HG03064 (cell line): ENCODE data around the gene PIPOX.

Experiments used
- ATAC-seq: cut with Tn5 transposase; IDR thresholded peaks from one replicate; pipeline ENCODE4 v1.9.1; 2021; ENCODE audit warnings: low read depth; ENCODE audit not compliant: unreplicated experiment

PIPOX gene

DNA sequence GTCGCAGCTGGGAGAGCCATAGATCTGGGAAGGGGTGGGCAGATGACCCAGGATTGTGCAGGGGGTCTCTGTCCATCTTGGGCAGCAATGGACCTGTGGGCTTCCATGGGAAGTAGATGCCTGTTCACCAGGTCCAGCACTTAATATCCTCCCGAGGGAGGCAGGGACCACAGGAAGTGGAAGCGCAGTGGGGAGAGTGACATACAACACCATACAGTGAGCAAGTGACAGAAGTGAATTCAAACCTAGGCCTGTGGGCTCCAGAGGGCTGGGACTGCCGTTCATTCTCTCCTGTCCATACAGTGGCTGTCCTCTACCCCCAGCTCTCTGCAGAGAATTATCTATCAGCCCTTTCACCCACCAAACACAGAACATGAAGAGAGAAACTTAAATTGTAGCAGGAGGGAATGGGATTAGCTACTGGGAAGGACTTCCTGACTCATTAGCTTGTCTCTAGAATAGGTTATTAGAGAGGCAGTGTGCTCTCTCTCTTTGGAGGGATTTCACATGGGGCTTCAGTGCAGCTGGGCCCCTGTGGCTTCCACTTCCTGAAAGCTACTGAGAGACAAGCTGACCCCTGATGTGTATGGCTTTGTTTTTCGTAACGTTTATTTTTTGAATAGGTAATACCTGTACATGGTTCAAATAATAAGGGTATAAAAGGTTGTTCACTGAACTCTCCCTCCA is 24.0 kb upstream of the PIPOX start:
- ATAC-seq = no peak

DNA sequence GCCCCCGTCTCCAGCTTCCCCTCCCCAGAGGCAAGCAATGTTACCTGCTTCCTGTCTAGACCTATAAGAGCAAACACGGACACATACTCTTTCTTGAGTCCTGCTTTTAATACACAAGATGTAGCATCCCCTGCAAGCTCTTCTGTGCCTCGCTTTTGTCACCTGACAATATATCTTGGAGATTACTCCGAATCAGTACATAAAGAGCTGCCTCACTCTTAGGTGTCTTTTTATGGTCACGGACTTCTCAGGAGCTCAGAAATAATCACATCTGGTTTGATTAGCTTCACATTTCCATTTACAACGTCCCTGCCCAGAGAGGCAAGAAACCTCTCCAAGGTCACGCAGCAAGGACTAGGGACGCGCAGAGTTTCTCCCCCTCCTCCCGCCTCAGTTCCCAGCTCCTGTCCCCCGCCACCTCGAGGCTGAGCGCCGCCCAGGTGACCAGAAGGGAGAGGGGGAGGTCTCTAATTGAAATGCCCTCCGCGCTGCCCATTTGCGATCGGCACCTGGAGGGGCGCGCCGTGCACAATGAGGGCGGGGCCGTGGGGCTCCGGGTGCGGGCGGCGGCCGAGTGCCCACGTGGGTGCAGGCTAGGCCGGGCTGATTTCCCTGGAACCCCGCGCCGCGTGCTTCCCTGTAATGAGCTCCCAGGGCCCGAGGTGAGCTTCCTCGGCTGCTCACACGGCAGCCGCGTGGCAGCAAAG is 23.3 kb upstream of the PIPOX start:
- no peak for ATAC-seq

DNA sequence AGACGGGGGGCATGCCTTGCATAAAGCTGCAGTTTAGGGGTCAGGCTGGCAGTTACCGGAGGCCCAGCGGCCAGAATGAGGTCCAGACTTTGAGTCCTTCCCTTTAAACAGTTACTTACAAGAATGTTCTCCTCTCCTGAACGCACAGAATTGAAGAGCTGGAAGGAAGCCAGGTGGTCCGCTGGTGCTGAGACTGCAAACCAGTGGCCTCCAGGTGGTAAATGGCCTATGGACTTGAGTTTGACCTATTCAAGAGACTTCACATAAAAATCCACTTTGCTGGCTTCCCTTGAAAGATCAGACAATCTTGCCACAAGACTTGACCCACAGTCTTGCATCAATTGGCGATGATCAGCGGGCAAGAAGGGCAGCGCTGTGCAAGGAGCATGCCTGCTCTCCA is 22.4 kb upstream of the PIPOX start:
- no peak for ATAC-seq

DNA sequence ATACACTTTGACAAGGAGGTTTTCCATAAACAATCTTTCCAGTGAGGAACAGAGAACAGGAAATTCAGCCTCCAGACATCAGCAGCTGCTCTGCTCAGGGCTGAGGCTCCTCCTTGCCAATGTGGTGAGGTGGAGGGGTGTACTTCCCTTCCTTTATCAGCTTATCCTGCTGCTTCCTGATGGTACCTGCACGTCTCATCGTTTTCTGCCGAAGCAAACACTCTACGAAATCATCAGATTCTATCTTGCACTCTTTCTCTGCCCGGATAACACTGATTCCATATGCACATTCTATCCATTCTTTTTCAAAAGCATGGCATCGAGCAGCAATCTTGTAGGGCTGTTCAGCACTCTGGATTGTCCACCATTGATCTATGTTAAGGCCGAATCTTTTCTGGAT is 21.7 kb upstream of the PIPOX start:
- no peak for ATAC-seq

DNA sequence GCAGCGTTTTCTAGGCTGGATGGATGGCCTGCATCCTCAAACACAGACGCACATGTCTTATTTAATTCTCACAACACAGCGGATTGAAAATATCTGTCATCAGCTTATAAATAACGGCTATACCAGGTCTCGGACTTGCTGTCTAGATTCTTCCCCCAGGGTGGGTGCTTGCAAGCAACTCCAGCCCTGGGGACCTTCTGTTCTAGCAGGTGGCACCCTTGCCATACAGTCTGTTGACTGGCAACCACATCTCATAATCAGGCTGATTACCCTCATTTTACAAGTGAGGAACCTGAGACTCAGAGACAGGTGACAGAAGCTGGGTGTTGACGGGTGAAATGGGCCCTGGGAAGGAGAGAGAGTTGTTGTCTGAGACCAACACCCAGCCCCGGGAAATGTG is 20.9 kb upstream of the PIPOX start:
- no peak for ATAC-seq

DNA sequence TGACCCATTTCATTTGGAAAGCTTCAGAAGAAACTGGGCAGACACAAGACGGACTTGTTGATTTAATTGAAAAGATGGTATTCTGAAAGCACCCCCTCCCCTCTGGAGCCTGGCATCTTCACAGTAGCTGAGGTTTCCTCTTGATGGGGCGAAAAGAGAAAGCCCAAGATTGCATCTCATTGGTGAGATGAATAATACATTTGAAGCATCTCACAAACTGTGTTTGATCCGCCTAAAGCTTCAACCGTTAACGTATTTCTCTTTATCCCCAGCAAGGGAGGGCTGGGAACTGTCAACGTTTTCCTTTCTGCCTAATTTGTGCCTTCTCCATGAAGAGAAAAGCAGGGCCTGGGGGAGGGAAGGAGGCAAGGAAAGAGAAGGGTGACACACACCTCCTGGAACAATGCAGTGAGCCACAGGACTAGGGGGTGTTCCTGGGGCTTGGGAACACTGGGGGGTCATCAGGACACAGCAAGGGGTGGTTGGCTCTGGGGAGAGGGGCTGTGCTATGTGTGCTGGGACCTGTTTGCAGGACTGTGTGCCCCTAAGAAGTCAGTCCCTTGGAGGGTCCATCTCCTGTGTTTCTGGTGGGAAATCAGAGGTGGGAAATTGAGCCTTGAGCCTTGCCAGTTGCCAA is 18.5 kb upstream of the PIPOX start:
- ATAC-seq = no peak

DNA sequence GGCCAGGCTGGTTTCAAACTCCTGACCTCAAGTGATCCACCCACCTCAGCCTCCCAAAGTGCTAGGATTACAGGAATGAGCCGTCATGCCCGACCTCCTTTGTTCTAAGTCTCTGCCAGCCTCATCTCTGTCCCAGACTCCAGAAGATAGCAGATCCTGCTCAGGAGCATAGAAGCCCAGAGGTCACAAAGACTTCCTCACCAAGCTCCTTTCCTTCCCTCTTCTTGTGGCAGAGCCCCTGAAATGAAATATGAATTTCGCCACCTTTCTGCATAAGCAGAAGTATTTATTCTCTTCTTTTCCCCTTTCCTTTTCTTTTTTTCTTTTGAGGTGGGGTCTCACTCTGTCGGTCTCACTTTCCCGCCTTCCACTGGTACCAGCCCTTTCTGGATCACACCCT is 11.5 kb upstream of the PIPOX start:
- ATAC-seq = no peak

DNA sequence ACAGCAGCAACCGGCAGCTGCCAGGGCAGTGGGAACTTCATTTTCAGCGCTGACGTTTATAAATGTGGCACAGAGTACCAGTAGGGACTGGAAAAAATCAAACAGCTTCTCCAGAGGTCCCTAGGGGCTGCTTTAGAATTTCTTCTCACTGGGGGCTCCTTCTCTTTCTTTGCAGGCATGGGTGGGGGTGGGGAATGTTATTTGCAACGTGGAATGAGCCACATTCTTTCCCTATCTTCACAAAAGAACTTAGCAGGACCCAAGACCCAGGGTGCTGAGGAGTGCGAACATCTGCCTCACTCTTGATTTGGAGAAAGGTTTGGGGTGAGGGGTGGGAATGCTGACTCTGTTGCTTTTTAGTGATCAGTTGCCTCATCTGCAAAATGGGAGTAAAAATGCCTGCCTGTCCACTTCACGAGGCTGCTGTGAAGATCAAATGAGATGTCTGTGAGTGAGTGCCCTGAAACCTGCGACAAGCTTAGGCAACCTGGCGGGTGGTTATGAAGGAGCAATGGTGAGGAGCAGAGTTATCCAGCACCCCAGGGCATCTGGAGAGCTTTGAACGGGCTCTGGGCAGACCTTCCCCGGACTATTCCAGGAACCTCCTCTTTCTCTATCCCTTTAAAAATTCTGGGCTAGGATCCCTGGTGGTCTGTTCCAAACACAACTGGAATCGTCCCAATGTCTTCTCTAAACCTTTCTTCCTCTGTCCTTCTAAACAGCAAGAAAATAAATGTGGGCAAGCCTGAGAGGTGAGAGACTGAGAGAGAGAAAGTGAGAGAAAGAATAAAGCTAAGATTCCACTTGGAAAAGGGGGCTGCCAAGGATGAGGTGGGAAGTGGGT is 10.7 kb upstream of the PIPOX start:
- no peak for ATAC-seq

DNA sequence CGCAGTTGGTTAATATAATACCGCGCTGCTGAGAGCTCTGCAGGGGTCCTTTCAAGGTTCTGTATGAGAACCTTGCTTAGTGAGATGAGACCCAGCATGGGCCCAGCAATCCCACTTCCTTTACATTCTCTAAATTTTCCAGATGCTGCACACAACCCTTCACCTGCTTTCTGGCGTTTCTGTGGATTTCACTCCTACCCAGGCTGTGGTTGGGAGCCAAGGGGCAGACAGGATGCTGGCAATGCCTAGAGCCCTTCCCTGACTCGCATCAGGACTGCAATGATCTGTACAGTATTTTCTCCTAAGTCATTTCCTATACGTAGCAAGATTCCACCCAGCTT is 10.1 kb upstream of the PIPOX start:
- no peak for ATAC-seq

DNA sequence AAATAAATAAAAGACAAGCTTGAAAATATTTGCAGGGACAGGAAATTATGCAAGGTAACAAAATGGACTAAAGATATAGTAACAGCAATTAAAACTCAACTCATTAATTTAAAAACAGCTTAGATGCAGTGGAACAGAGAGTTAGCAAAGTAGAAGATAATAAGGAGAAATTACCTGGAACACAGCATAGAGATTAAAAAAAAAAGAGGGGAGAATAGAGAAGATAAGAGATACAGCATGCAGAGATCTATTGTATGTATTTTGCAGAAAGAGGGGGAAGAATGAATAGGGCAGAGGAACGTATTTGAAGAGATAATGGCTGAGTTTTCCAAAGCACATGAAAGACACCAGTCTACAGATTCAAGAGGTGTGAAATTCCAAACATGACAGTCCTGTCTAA is 8.4 kb upstream of the PIPOX start:
- ATAC-seq = no peak

DNA sequence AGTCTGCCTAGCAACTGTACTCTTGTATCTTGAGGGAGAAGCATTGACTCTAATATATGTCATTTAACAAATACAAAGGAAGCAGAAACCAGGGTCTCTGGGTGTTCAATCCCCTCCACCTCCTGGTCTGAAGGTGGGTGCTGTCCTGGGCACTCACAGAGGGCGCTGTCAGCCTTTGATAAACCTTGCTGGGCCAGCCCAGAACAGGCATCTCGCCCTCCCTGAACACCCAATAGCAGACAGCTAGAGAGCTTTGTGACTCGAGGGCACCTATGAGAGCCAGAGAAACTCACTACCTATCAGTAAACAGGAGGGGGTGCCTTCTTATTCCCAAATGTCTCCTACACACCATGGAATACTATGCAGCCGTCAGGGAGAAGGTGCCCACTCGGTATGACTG is 6.4 kb upstream of the PIPOX start:
- no peak for ATAC-seq

DNA sequence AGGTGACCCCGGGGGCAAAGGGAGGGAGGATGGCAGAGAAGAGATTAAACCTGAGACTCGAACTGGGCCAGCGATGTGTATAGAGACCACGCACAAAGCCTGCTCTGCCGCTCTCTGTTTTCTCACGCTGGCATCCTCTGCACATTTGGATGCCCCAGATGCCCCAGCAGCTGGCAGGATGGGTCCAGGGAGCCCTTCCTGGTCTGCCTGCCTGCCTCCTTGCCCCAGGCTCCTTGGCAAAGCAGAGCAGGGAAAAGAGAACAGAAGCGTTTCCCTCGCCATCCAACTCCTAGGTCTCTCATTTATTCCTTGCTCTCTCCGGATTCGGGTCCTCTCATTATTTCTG is 5.2 kb upstream of the PIPOX start:
- ATAC-seq = no peak

DNA sequence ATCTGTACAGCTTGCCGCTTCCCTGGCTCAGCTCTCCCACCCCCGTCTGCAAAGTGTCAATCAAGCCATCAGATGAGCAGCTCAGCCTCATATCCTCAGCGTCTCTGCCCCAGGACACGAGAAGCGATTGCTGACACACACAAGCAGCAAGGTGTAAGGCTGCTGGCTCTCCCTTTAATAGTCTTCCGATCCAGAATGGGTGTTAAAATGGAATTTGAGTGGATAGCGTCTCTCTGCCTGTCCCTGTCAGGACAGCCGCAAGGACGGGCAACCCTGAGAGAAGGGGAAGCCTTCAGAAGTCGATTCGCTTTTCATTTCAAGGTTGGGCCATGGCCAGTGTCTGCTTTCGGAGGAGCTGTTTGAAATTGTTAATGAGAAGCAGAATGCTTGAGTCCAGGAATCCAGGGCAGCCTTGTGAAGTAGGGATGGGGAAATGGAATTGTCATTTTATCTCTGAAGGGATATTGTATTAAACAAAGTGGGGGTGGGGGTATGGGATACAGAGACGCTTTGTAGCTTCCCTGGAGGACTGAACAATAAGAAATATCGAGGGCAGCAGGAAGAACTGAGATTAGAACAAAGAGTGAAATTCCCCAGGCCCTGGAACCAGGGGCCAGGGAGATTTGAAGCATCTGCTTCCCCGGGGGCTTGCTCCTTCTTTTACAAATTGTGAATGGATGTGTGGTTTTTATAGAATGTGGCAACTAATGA is 4.7 kb upstream of the PIPOX start:
- no peak for ATAC-seq

DNA sequence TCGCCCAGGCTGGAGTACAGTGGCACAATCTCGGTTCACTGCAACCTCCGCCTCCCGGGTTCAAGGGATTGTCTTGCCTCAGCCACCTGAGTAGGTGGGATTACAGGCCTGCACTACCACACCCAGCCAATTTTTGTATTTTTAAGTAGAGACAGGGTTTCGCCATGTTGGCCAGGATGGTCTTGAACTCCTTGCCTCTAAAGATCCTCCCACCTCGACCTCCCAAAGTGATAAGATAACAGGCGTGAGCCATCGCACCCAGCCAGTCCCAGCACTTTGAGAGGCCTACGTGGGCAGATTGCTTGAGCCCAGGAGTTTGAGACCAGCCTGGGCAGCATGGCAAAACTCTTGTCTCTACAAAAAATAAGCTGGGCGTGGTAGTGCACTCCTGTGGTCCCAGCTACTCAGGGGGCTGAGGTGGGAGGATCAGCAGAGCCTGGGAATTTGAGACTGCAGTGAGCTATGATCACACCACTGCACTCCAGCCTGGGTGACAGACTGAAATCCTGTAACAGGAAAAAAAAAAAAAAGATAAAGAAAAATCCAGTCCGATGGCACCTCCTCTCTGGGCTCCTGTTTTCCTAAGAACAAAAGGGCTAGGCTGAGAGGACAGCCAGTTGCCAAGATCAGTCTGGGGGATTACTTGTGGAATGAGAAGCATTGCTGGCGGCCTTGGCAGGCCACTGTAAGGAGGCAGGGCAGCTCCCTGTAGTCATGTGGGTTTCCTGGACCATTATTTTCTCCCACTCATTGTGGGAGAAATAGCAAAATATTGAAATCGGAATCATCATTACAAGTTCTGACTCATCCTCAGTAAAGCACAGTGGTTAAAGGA is 3.0 kb upstream of the PIPOX start:
- ATAC-seq = no peak

DNA sequence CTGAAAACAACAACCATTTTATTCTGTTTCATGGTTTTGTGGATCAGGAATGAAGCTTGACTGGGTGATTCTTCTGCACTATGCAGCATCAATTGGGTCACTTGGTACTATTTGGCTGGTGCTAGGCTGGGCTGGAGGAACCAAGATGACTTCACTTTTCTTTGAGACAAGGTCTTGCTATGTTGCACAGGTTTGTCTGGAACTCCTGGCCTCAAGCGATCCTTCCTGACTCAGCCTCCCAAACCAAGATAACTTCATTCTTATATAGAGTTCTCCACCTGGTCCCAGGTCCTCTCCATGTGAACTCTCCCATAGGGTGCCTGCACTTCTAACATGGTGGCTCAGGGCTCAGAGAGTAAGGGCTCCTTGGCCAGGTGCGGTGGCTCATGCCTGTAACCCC is 1.9 kb upstream of the PIPOX start:
- ATAC-seq = no peak

DNA sequence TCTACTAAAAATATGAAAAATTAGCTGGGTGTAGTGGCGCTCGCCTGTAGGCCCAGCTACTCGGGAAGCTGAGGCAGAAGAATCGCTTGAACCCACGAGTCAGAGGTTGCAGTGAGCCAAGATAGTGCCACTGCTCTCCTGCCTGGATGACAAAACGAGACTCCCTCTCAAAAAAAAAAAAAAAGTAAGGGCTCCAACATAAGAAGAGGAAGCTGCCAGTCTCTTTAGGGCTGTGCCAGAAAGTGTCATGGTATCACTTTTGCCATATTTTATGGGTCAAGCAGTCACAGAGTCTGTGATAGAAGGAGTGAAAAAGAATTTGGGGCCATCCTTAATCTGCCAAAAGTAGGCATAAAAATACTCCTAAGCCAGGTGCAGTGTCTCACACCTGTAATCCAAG is 1.4 kb upstream of the PIPOX start:
- ATAC-seq = no peak

DNA sequence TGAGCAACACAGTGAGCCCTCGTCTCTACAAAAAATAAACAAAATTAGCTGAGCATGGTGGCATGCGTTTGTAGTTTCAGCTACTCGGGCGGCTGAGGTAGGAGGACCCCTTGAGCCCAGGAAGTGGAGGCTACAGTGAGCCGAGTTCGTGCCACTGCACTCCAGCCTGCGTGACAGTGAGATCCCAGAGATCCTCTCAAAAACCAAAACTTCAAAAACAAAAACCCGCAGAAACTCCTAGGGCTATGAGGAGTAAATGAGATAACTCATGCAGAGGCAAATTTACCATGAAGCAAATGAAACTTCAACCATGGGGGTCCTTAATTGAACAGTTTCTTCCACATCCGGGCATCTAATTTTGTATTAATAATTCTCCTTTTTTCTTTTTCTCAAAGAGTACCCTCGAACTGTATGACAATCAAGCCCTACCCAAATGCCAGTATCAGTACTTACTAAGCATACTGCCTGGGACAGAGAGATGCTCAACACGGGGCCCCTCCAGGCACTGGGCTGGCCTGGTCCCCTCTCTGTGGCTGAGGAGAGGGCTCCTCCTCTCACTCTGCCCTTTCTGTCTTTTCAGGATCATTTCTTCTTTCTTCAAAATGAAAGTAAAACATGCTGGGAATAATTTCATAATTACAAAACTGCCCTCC is 789 bp upstream of the PIPOX start:
- no peak for ATAC-seq

DNA sequence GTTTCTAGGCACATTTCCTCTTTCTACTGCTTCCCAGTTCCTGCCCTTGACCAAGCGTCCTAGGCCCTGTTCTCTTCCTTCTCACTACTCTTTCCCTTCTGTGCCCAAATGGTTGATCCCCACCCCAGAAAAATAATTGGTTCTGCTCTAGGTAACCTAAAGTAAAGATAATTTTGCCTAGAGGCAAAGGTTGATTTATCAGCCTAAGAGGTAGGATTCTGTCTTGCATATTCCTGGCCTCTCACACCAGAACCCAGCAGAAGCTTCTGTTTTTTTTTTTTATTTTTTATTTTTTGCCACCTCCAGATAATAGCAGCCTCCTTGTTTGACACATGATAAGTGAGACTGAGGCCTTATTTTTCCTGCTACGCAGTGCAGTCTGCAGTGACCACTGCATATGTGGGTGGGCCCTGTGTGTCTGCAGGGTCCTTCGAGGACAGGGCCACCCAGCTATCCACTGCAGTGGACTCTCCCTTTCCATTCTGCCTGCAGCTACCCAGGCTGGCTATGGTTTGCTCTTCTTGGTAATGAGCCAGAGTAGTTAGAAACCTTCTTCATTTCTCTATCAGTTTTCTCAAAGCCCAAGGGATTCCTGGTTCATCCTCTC is 701 bp downstream of the PIPOX start:
- ATAC-seq = no peak

DNA sequence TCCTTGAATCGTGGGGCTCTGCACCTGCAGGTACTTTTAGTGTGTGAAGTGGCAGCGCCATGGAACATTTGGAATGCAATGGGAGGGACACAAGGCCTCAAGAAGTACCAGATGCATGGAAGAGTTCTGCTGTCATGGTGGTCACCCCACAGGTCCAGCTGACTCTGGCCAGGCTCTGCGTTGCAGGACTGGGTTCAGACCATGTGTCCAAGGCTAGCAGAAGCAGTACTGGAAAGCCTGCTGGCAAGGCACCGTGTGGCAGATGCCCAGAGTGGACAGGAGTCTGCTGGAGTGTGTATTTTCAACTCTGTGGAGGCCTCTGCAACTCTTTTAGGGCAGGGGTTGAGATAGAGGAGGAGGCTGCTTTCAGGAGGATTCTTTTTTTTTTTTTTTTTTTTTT is 2.1 kb downstream of the PIPOX start:
- ATAC-seq = no peak
